ENCODE measurements around the gene CST7.

Gene CST7

GRCh38 chr20:24979036-24979960 lies 30.2 kb downstream of the CST7 start:
- H3K36me3 ChIP-seq (ENCODE audit: insufficient read depth, low read length), result peaks cover 35% of the 10 kb centered on the region; the same call in 1 of the 2 replicates
- H3K9ac ChIP-seq (ENCODE audit: insufficient read length), result no peak overlapping the region
- no peak for TF ChIP-seq POLR2AphosphoS5 (IDR thresholded peaks at IDR 0.05; ENCODE audit: borderline replicate concordance, low read depth, low read length)
- no peak for TF ChIP-seq EZH2 (IDR thresholded peaks at IDR 0.05)
- no peak for TF ChIP-seq FOXP2 (optimal IDR thresholded peaks at IDR 0.05; ENCODE audit: control extremely low read depth, extremely low read length, insufficient read depth)
- DNase-seq (ENCODE audit: low read depth, low spot score), result no peak
- no peak overlapping the region for H3K27ac ChIP-seq
- H3K4me3 ChIP-seq, result no peak overlapping the region
- H3K9me3 ChIP-seq (ENCODE audit: low read depth, low read length), result no peaks in the 10 kb centered on the region; the same call in 1 of the 2 replicates

- Histone ChIP-seq H3K9ac (ENCODE audit: insufficient read length) (no peak overlapping the region), H3K36me3 (ENCODE audit: insufficient read depth, low read length) (peaks cover 35% of the 10 kb centered on the region; the same call in 1 of the 2 replicates), H3K4me3 (no peak overlapping the region), H3K9me3 (ENCODE audit: low read depth, low read length) (no peaks in the 10 kb centered on the region; the same call in 1 of the 2 replicates), H3K27ac (no peak overlapping the region)
- DNase-seq (ENCODE audit: low read depth, low spot score), result no peak
- no peak for TF ChIP-seq POLR2AphosphoS5 (IDR thresholded peaks at IDR 0.05; ENCODE audit: borderline replicate concordance, low read depth, low read length)
- TF ChIP-seq EZH2 (IDR thresholded peaks at IDR 0.05), result no peak
- TF ChIP-seq FOXP2 (optimal IDR thresholded peaks at IDR 0.05; ENCODE audit: control extremely low read depth, extremely low read length, insufficient read depth), result no peak
Observed at GRCh38 chr20:24980291-24981053, 31.4 kb downstream of the CST7 start.

- Histone ChIP-seq H3K27ac (no peak overlapping the region), H3K9ac (ENCODE audit: insufficient read length) (no peak overlapping the region), H3K36me3 (ENCODE audit: insufficient read depth, low read length) (peaks cover 32% of the 10 kb centered on the region; the same call in 1 of the 2 replicates), H3K4me3 (no peak overlapping the region), H3K9me3 (ENCODE audit: low read depth, low read length) (no peaks in the 10 kb centered on the region)
- TF ChIP-seq POLR2AphosphoS5 (IDR thresholded peaks at IDR 0.05; ENCODE audit: borderline replicate concordance, low read depth, low read length), result no peak
- TF ChIP-seq EZH2 (IDR thresholded peaks at IDR 0.05), result no peak
- TF ChIP-seq FOXP2 (optimal IDR thresholded peaks at IDR 0.05; ENCODE audit: control extremely low read depth, extremely low read length, insufficient read depth), result no peak
- DNase-seq (ENCODE audit: low read depth, low spot score), result no peak
Observed at GRCh38 chr20:24981282-24981681, 32.2 kb downstream of the CST7 start.

- Histone ChIP-seq H3K9ac (ENCODE audit: insufficient read length) (no peak overlapping the region), H3K9me3 (ENCODE audit: low read depth, low read length) (no peaks in the 10 kb centered on the region), H3K27ac (no peak overlapping the region), H3K36me3 (ENCODE audit: insufficient read depth, low read length) (peaks cover 32% of the 10 kb centered on the region; the same call in 1 of the 2 replicates), H3K4me3 (no peak overlapping the region)
- no peak for DNase-seq (ENCODE audit: low read depth, low spot score)
- TF ChIP-seq POLR2AphosphoS5 (IDR thresholded peaks at IDR 0.05; ENCODE audit: borderline replicate concordance, low read depth, low read length) (no peak), EZH2 (IDR thresholded peaks at IDR 0.05) (no peak), FOXP2 (optimal IDR thresholded peaks at IDR 0.05; ENCODE audit: control extremely low read depth, extremely low read length, insufficient read depth) (no peak)
Observed at GRCh38 chr20:24981790-24982189, 32.7 kb downstream of the CST7 start.

GRCh38 chr20:24983896-24984295 lies 34.8 kb downstream of the CST7 start:
- Histone ChIP-seq H3K9me3 (ENCODE audit: low read depth, low read length) (no peaks in the 10 kb centered on the region), H3K9ac (ENCODE audit: insufficient read length) (no peak overlapping the region), H3K36me3 (ENCODE audit: insufficient read depth, low read length) (peaks cover 21% of the 10 kb centered on the region; the same call in 1 of the 2 replicates), H3K27ac (no peak overlapping the region), H3K4me3 (no peak overlapping the region)
- TF ChIP-seq FOXP2 (optimal IDR thresholded peaks at IDR 0.05; ENCODE audit: control extremely low read depth, extremely low read length, insufficient read depth) (no peak), EZH2 (IDR thresholded peaks at IDR 0.05) (no peak), POLR2AphosphoS5 (IDR thresholded peaks at IDR 0.05; ENCODE audit: borderline replicate concordance, low read depth, low read length) (no peak)
- no peak for DNase-seq (ENCODE audit: low read depth, low spot score)

- Histone ChIP-seq H3K9me3 (ENCODE audit: low read depth, low read length) (no peaks in the 10 kb centered on the region), H3K4me3 (no peak overlapping the region), H3K36me3 (ENCODE audit: insufficient read depth, low read length) (peaks cover 18% of the 10 kb centered on the region; the same call in 1 of the 2 replicates), H3K27ac (no peak overlapping the region), H3K9ac (ENCODE audit: insufficient read length) (no peak overlapping the region)
- DNase-seq (ENCODE audit: low read depth, low spot score), result no peak
- TF ChIP-seq EZH2 (IDR thresholded peaks at IDR 0.05), result no peak
- no peak for TF ChIP-seq FOXP2 (optimal IDR thresholded peaks at IDR 0.05; ENCODE audit: control extremely low read depth, extremely low read length, insufficient read depth)
- TF ChIP-seq POLR2AphosphoS5 (IDR thresholded peaks at IDR 0.05; ENCODE audit: borderline replicate concordance, low read depth, low read length), result no peak
Observed at GRCh38 chr20:24984961-24985640, 36.0 kb downstream of the CST7 start.

- Histone ChIP-seq H3K9me3 (ENCODE audit: low read depth, low read length) (no peaks in the 10 kb centered on the region), H3K4me3 (no peak overlapping the region), H3K9ac (ENCODE audit: insufficient read length) (no peak overlapping the region), H3K27ac (no peak overlapping the region), H3K36me3 (ENCODE audit: insufficient read depth, low read length) (peaks cover 11% of the 10 kb centered on the region; the same call in 1 of the 2 replicates)
- TF ChIP-seq EZH2 (IDR thresholded peaks at IDR 0.05) (no peak), FOXP2 (optimal IDR thresholded peaks at IDR 0.05; ENCODE audit: control extremely low read depth, extremely low read length, insufficient read depth) (no peak), POLR2AphosphoS5 (IDR thresholded peaks at IDR 0.05; ENCODE audit: borderline replicate concordance, low read depth, low read length) (no peak)
- DNase-seq (ENCODE audit: low read depth, low spot score), result no peak
Observed at GRCh38 chr20:24985802-24986201, 36.7 kb downstream of the CST7 start.
